ENCODE data around the gene GSAP. TPM values are rescaled to one million over a fixed set of nuclear protein-coding genes. Genes with fewer than 3 reads are reported as not detected.

The GSAP gene
- total and polyA plus RNA-seq, 9 of the 15 experiments (the other 6 are each of a cell fraction or from before 2014, with no cell fraction given) = 0.13 TPM; not detected in 8

GRCh38 chr7:77383333-77383740 lies 32.8 kb downstream of the GSAP start:
- Histone ChIP-seq H4K20me1 (replicated peaks; ENCODE audit: control insufficient read depth, insufficient read depth, low read length) (no peaks in the 10 kb centered on the region), H3K9ac (ENCODE audit: insufficient read depth in 1 of 2, low read depth in 2 of 2, low read length in 2 of 2) (no peak overlapping the region), H3K36me3 (ENCODE audit: control insufficient read depth, insufficient read depth, low read length) (no peaks in the 10 kb centered on the region), H2AFZ (ENCODE audit: low read depth, low read length) (no peak overlapping the region), H3K27ac (ENCODE audit: extremely low read depth, low read depth, low read length) (no peak overlapping the region), H3K9me1 (ENCODE audit: control insufficient read depth, insufficient read depth, low read length) (no peaks in the 10 kb centered on the region), H3K27me3 (ENCODE audit: control insufficient read depth in 2 of 2, insufficient read depth in 2 of 2, low read length in 2 of 2) (peaks cover 9 to 22% of the 10 kb centered on the region in 2 experiments; a peak in 4 of 5 replicates), H3K4me2 (ENCODE audit: insufficient read depth, low read length) (no peak overlapping the region), H3K4me1 (replicated peaks in 1 of 2; ENCODE audit: control insufficient read depth in 2 of 2, insufficient read depth in 2 of 2, low read length in 2 of 2) (no peaks in the 10 kb centered on the region), H3K4me3 (no peak overlapping the region), H3K9me3 (replicated peaks; ENCODE audit: control insufficient read depth, insufficient read depth, low read depth, low read length) (no peaks in the 10 kb centered on the region), H3K79me2 (ENCODE audit: control insufficient read depth, insufficient read depth, low read length) (no peaks in the 10 kb centered on the region)
- CTCF ChIA-PET (ENCODE audit: low intra/inter-chr PET ratio) = no interaction called here
- POLR2A ChIA-PET = no interaction called here
- under 1% methylated on average over 6 of the region's 6 CpGs for WGBS (ENCODE audit: insufficient coverage, low coverage, missing lambda C conversion rate)
- no peak for TF ChIP-seq OTX1 (CRISPR knock-in tag; IDR thresholded peaks at IDR 0.05)
- TF ChIP-seq CREB5 (CRISPR knock-in tag; IDR thresholded peaks at IDR 0.05) = no peak
- no peak for TF ChIP-seq HMGXB4 (CRISPR knock-in tag; IDR thresholded peaks at IDR 0.05)
- TF ChIP-seq ZBTB43 (CRISPR knock-in tag; IDR thresholded peaks at IDR 0.05) = no peak
- no peak for TF ChIP-seq TAL1 (IDR thresholded peaks at IDR 0.05)
- no peak for TF ChIP-seq DMBX1 (CRISPR knock-in tag; IDR thresholded peaks at IDR 0.05; ENCODE audit: borderline replicate concordance)
- no peak for TF ChIP-seq KLF10 (CRISPR knock-in tag; IDR thresholded peaks at IDR 0.05)
- no peak for TF ChIP-seq ZNF165 (CRISPR knock-in tag; IDR thresholded peaks at IDR 0.05; ENCODE audit: borderline replicate concordance)
- intact Hi-C loops (cut with micrococcal nuclease) = no loop called here
- DNase-seq (ENCODE audit: extremely low read depth in 1 of 4, low spot score in 3 of 4) (no peak), ATAC-seq (no peak), FAIRE-seq (no peak)
- in situ Hi-C loops (cut with MboI) = no loop called here
- BruUV-seq (replicated peaks) = no TSS peak
